CD4-positive, alpha-beta memory T cell (primary cell): Measurements from ENCODE around the gene DYSF. TPM values are rescaled to one million over a fixed set of nuclear protein-coding genes. Genes with fewer than 3 reads are reported as not detected.
"Not testable (repeated sequence)": the region's sequence is repeated elsewhere in the genome, so short reads cannot be mapped to it uniquely, and the experiment has no call there.

Source experiments
- CTCF ChIA-PET: fragments of 350-600 bp; sonication (Branson Sonifier 250); formaldehyde crosslinking; loops from one replicate; lab custom pipeline; 2021; ENCODE audit warnings: inconsistent platforms; ENCODE audit not compliant: partially characterized antibody; lab: Charles Lee
- POLR2A ChIA-PET: fragments of 350-600 bp; sonication (Branson Sonifier 250); formaldehyde crosslinking; loops from one replicate; lab custom pipeline; 2021; ENCODE audit not compliant: partially characterized antibody; lab: Charles Lee
- DNase-seq, 5 donors: peaks; one replicate each; pipeline versions ENCODE4 v3.0.0 to v3.0.0-alpha.2; 2020 to 2022; ENCODE audit warnings: mixed read lengths in 1 of 5
- H3K27ac ChIP-seq: one replicate; pipeline ENCODE4 v1.7.0; 2013; ENCODE audit warnings: low read depth, low read length
- H3K27me3 ChIP-seq: 2 replicates; pipeline ENCODE4 v1.7.0; 2013; ENCODE audit warnings: mild to moderate bottlenecking, low read length, moderate library complexity; ENCODE audit not compliant: insufficient read depth
- H3K36me3 ChIP-seq: 2 replicates; pipeline ENCODE4 v1.7.0; 2013; ENCODE audit warnings: mild to moderate bottlenecking, low read length, moderate library complexity; ENCODE audit not compliant: insufficient read depth
- H3K4me1 ChIP-seq: 2 replicates; pipeline ENCODE4 v1.7.0; 2013; ENCODE audit warnings: mild to moderate bottlenecking, low read length, moderate library complexity; ENCODE audit not compliant: insufficient read depth
- H3K4me3 ChIP-seq, 2 donors: one replicate each; pipeline ENCODE4 v1.7.0; 2013; ENCODE audit warnings: low read length in 2 of 2, mild to moderate bottlenecking in 1 of 2
- H3K9me3 ChIP-seq, 2 donors: one replicate each; pipeline ENCODE4 v1.7.0; 2013; ENCODE audit warnings: low read length in 2 of 2, control low read depth in 1 of 2; ENCODE audit not compliant: control insufficient read depth in 1 of 2
- H3K27ac Mint-ChIP-seq, 7 donors: one replicate each; pipeline ENCODE4 v1.8.0; 2020 to 2021; ENCODE audit warnings: mixed read lengths in 7 of 7, mild to moderate bottlenecking in 6 of 7, inconsistent platforms in 3 of 7, moderate library complexity in 3 of 7
- H3K27me3 Mint-ChIP-seq, 2 donors: one replicate each; pipeline ENCODE4 v1.8.0; 2020 to 2021; ENCODE audit warnings: mixed read lengths in 2 of 2
- H3K36me3 Mint-ChIP-seq, 2 donors: one replicate each; pipeline ENCODE4 v1.8.0; 2020 to 2021; ENCODE audit warnings: mixed read lengths in 2 of 2, inconsistent platforms in 1 of 2, mild to moderate bottlenecking in 1 of 2
- H3K4me1 Mint-ChIP-seq, 4 donors: one replicate each; pipeline ENCODE4 v1.8.0; 2020 to 2021; ENCODE audit warnings: mixed read lengths in 4 of 4, mild to moderate bottlenecking in 1 of 4
- H3K4me3 Mint-ChIP-seq, 8 donors: one replicate each; pipeline ENCODE4 v1.8.0; 2020 to 2021; ENCODE audit warnings: mixed read lengths in 8 of 8, mild to moderate bottlenecking in 7 of 8, moderate library complexity in 6 of 8, inconsistent platforms in 3 of 8
- H3K9me3 Mint-ChIP-seq, 8 donors: one replicate each; pipeline ENCODE4 v1.8.0; 2020 to 2021; ENCODE audit warnings: mixed read lengths in 8 of 8, mild to moderate bottlenecking in 5 of 8, inconsistent platforms in 3 of 8, moderate library complexity in 1 of 8
- intact Hi-C: fragments of 100-400 bp; cut with micrococcal nuclease; formaldehyde crosslinking; loops from one replicate; pipeline ENCODE4 v1.15.1; 2023
- polyA plus RNA-seq, 2 donors: library from polyadenylated mRNA; unstranded; fragments of 300-500 nt; fragmentation: Illumina TruSeq; gene quantifications; one replicate each; pipeline ENCODE4 v1.2.3, GENCODE V29; 2021
- total RNA-seq, 2 experiments: library from RNA; stranded (reverse); gene quantifications; one replicate each; pipeline ENCODE4 v1.2.3, GENCODE V29; 2021

The DYSF gene
- total RNA-seq (under 1 TPM; 0.28 to 0.49 TPM), polyA plus RNA-seq (not detected)

DNA sequence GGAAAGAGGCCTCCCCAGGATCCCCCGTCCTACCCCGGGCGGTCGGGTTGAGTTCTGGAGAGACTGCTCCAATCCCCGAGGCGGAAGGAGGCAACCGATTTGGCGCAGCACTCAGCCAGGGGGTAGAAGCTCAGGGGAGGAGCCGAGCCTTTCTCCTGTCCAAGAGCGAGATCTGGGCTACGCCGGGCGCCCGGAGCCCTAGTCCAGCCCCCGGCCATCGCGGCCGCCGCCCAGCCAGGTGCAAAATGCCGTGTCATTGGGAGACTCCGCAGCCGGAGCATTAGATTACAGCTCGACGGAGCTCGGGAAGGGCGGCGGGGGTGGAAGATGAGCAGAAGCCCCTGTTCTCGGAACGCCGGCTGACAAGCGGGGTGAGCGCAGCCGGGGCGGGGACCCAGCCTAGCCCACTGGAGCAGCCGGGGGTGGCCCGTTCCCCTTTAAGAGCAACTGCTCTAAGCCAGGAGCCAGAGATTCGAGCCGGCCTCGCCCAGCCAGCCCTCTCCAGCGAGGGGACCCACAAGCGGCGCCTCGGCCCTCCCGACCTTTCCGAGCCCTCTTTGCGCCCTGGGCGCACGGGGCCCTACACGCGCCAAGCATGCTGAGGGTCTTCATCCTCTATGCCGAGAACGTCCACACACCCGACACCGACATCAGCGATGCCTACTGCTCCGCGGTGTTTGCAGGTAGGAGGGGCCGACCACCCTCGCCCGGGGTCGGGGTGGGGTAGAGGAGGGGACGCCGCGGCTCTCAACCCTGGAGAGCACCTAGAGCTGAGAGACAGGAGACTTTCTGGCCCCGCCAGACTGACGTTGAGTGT is at the start of gene DYSF:
Gene DYSF, plus strand, starts transcription at position 158 of the 817 bp plus-strand sequence.
- ChIA-PET POLR2A (no interaction called here), CTCF (interaction anchor here (1.4 to 1.6 kb wide), 2 partner anchors 8 to 51 kb away, joined by 3 read pairs; no protein-coding TSS in a partner anchor)
- H3K9me3 Mint-ChIP-seq, result no peaks in the 10 kb centered on the region
- peaks cover 24 to 46% of the 10 kb centered on the region in 2 donors for H3K27me3 Mint-ChIP-seq
- H3K4me1 ChIP-seq, result peaks cover 22% of the 10 kb centered on the region
- H3K27ac ChIP-seq, result no peak within 1 kb of the TSS
- no peaks in the 10 kb centered on the region for H3K9me3 ChIP-seq
- no peaks in the 10 kb centered on the region for H3K36me3 ChIP-seq
- peaks cover 8 to 16% (median 11%) of the 10 kb centered on the region in 4 donors for H3K4me1 Mint-ChIP-seq
- intact Hi-C loops, result no loop called here
- peak within 1 kb of the TSS in 1 of 7 donors; percentile 29 for H3K27ac Mint-ChIP-seq
- H3K4me3 Mint-ChIP-seq, result peak within 1 kb of the TSS; percentile 61 to 84 (median 72)
- DNase-seq, result peak in 2 of 5 donors; percentile 8 to 10
- peaks cover 5% of the 10 kb centered on the region for H3K27me3 ChIP-seq
- no peaks in the 10 kb centered on the region for H3K36me3 Mint-ChIP-seq
- H3K4me3 ChIP-seq, result peak within 1 kb of the TSS in 1 of 2 donors; percentile 38

GRCh38 chr2:71409611-71410010 is 43.8 kb upstream of the DYSF start:
- no peaks in the 10 kb centered on the region for H3K4me1 ChIP-seq
- peaks cover 37% of the 10 kb centered on the region for H3K36me3 ChIP-seq
- no peaks in the 10 kb centered on the region for H3K27me3 ChIP-seq
- no peak overlapping the region for H3K27ac ChIP-seq
- intact Hi-C loops, result no loop called here
- no peaks in the 10 kb centered on the region for H3K9me3 ChIP-seq
- Mint-ChIP-seq H3K36me3 (peaks cover 49 to 53% of the 10 kb centered on the region in 2 donors), H3K27me3 (no peaks in the 10 kb centered on the region), H3K4me3 (no peak overlapping the region), H3K9me3 (peaks cover 0 to 5% (median 3%) of the 10 kb centered on the region in 8 donors), H3K27ac (peak overlapping the region in 4 of 7 donors; percentile 31 to 57 (median 46)), H3K4me1 (peaks cover 0 to 6% (median 0%) of the 10 kb centered on the region in 4 donors)
- H3K4me3 ChIP-seq, result no peak overlapping the region
- ChIA-PET CTCF (interaction anchor here (2.2 kb wide), 1 partner anchor 78 kb away, joined by 8 read pairs; the partner anchor contains the start of gene ZNF638), POLR2A (no interaction called here)
- no peak for DNase-seq

DNA sequence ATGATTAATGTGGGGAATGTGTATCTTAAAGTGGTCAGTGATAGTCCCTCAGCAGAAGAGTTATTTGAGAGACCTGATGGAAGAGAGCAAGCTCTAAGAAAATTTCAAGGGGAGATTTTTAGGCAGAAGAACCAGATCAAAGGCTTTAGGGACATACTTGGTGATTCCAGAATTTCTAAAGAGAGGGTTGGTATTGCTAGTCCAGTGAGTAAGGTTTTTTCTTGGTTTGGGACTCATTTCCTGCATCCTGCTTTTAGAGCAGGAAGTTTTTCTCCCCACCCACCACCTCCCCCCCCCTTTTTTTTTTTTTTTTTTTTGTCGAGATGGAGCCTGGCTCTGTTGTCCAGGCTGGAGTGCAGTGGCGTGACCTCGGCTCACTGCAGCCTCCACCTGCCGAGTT is 42.7 kb upstream of the DYSF start:
- no peaks in the 10 kb centered on the region for H3K27me3 ChIP-seq
- Mint-ChIP-seq H3K27me3 (no peaks in the 10 kb centered on the region), H3K27ac (peak overlapping the region in 2 of 7 donors; percentile 49 to 66), H3K9me3 (peaks cover 0 to 5% (median 3%) of the 10 kb centered on the region in 8 donors), H3K4me1 (peaks cover 0 to 6% (median 0%) of the 10 kb centered on the region in 4 donors), H3K4me3 (no peak overlapping the region), H3K36me3 (peaks cover 39 to 42% of the 10 kb centered on the region in 2 donors)
- DNase-seq, result no peak
- CTCF ChIA-PET, result no interaction called here
- H3K27ac ChIP-seq, result no peak overlapping the region
- POLR2A ChIA-PET, result no interaction called here
- intact Hi-C loops, result no loop called here
- H3K36me3 ChIP-seq, result peaks cover 27% of the 10 kb centered on the region
- H3K9me3 ChIP-seq, result no peaks in the 10 kb centered on the region
- no peaks in the 10 kb centered on the region for H3K4me1 ChIP-seq
- no peak overlapping the region for H3K4me3 ChIP-seq

GRCh38 chr2:71416866-71417265 is 36.5 kb upstream of the DYSF start:
- intact Hi-C loops, H3K27me3 ChIP-seq, H3K27me3 Mint-ChIP-seq, H3K36me3 ChIP-seq, H3K9me3 ChIP-seq, H3K27ac ChIP-seq, H3K9me3 Mint-ChIP-seq, H3K4me3 ChIP-seq, H3K36me3 Mint-ChIP-seq: not testable (repeated sequence)
- peak; percentile 52 to 63 (median 60) for DNase-seq
- peaks cover 17% of the 10 kb centered on the region for H3K4me1 ChIP-seq
- Mint-ChIP-seq H3K4me1 (peaks cover 8 to 16% (median 11%) of the 10 kb centered on the region in 4 donors), H3K27ac (peak overlapping the region in 6 of 7 donors; percentile 22 to 95 (median 94)), H3K4me3 (peak overlapping the region; percentile 86 to 94 (median 90))
- ChIA-PET POLR2A (interaction anchor here (1.8 kb wide), 1 partner anchor 85 kb away, joined by 15 read pairs; the partner anchor contains the start of gene ZNF638), CTCF (interaction anchor here (2.2 kb wide), 1 partner anchor 85 kb away, joined by 11 read pairs; the partner anchor contains the start of gene ZNF638)

GRCh38 chr2:71417300-71418202 is 35.8 kb upstream of the DYSF start:
- POLR2A ChIA-PET, result interaction anchor here (0.9 to 1.8 kb wide), 4 partner anchors 84 to 349 kb away, joined by 3 to 15 read pairs (median 4); partner anchors contain the start of genes NAGK, PAIP2B and ZNF638
- Histone ChIP-seq H3K4me3 (peak overlapping the region; percentile 15 to 17), H3K27me3 (no peaks in the 10 kb centered on the region), H3K9me3 (no peaks in the 10 kb centered on the region), H3K27ac (peak overlapping the region; percentile 55), H3K4me1 (peaks cover 17% of the 10 kb centered on the region), H3K36me3 (peaks cover 7% of the 10 kb centered on the region)
- Mint-ChIP-seq H3K4me1 (peaks cover 8 to 16% (median 11%) of the 10 kb centered on the region in 4 donors), H3K27me3 (no peaks in the 10 kb centered on the region), H3K4me3 (peak overlapping the region; percentile 86 to 94 (median 90)), H3K9me3 (no peaks in the 10 kb centered on the region), H3K27ac (peak overlapping the region; percentile 72 to 95 (median 94)), H3K36me3 (peaks cover 4% of the 10 kb centered on the region in 2 donors)
- peak in 2 of 5 donors; percentile 20 to 25 for DNase-seq
- intact Hi-C loops, result no loop called here
- CTCF ChIA-PET, result interaction anchor here (2.2 kb wide), 1 partner anchor 86 kb away, joined by 11 read pairs; the partner anchor contains the start of gene ZNF638

GRCh38 chr2:71419145-71419544 is 34.2 kb upstream of the DYSF start:
- Mint-ChIP-seq H3K4me3 (peak overlapping the region in 2 of 8 donors; percentile 27 to 68), H3K4me1 (peaks cover 8 to 27% (median 11%) of the 10 kb centered on the region in 4 donors), H3K27me3 (no peaks in the 10 kb centered on the region), H3K36me3 (peaks cover 19 to 20% of the 10 kb centered on the region in 2 donors), H3K27ac (peak overlapping the region in 4 of 7 donors; percentile 16 to 77 (median 38)), H3K9me3 (no peaks in the 10 kb centered on the region)
- no peak for DNase-seq
- ChIA-PET CTCF (interaction anchor here (1.2 to 2.2 kb wide), 2 partner anchors 87 to 88 kb away, joined by 4 to 11 read pairs; partner anchors contain the start of gene ZNF638), POLR2A (no interaction called here)
- H3K27ac ChIP-seq, result no peak overlapping the region
- no peaks in the 10 kb centered on the region for H3K9me3 ChIP-seq
- H3K4me3 ChIP-seq, result no peak overlapping the region
- intact Hi-C loops, result no loop called here
- peaks cover 17% of the 10 kb centered on the region for H3K4me1 ChIP-seq
- H3K36me3 ChIP-seq, result peaks cover 22% of the 10 kb centered on the region
- no peaks in the 10 kb centered on the region for H3K27me3 ChIP-seq
